Left ventricle myocardium inferior (tissue), 1 donor: Measurements from ENCODE around the gene LDLRAD4. TPM values are rescaled to one million over a fixed set of nuclear protein-coding genes. Genes with fewer than 3 reads are reported as not detected.

Experiments
- DNase-seq: peaks from one replicate; pipeline ENCODE4 v3.0.0-alpha.2; 2020
- H3K27ac ChIP-seq: fragments of 200-600 bp; replicated peaks from 2 replicates; pipeline ENCODE4 v1.8.0; 2021
- H3K27me3 ChIP-seq: fragments of 200-600 bp; 2 replicates; pipeline ENCODE4 v1.8.0; 2021; ENCODE audit warnings: low read depth
- H3K36me3 ChIP-seq: fragments of 200-600 bp; 2 replicates; pipeline ENCODE4 v1.8.0; 2021
- H3K4me1 ChIP-seq: fragments of 200-600 bp; 2 replicates; pipeline ENCODE4 v1.8.0; 2021
- H3K4me3 ChIP-seq: fragments of 200-600 bp; 2 replicates; pipeline ENCODE4 v1.8.0; 2021; ENCODE audit warnings: mild to moderate bottlenecking, moderate library complexity
- H3K9me3 ChIP-seq: fragments of 200-600 bp; replicated peaks from 2 replicates; pipeline ENCODE4 v1.8.0; 2021
- CTCF ChIP-seq: fragments of 200-600 bp; IDR thresholded peaks from 2 replicates; pipeline ENCODE4 v1.8.0; 2021; ENCODE audit warnings: antibody characterized with exemption, mild to moderate bottlenecking, borderline replicate concordance
- intact Hi-C: fragments of 100-400 bp; cut with micrococcal nuclease; formaldehyde crosslinking; loops from one replicate; pipeline ENCODE4 v1.11.0; 2022
- total RNA-seq: library from RNA; stranded (reverse); fragmentation: NEBNext Ultra II Directional; extraction: Animal tissue kit (Norgen Biotek cat#: 25700); gene quantifications from one replicate; pipeline ENCODE4 v1.2.1, GENCODE V29; 2021
- donor health status: DM: no; HTN: yes; CAD: no; lungs with severe emphysema.

LDLRAD4 gene
- total RNA-seq, 1 donor from 2014 or later, result 43.3 TPM

GRCh38 chr18:13553449-13553848, 334.9 kb downstream of the LDLRAD4 start:
- Histone ChIP-seq H3K27me3 (no peaks in the 10 kb centered on the region), H3K4me1 (peaks cover 81% of the 10 kb centered on the region), H3K27ac (peak overlapping the region; percentile 81), H3K36me3 (no peaks in the 10 kb centered on the region), H3K9me3 (no peaks in the 10 kb centered on the region), H3K4me3 (no peak overlapping the region)
- TF ChIP-seq CTCF, result no peak
- intact Hi-C loops, result no loop called here
- no peak for DNase-seq

GRCh38 chr18:13555192-13555591, 336.6 kb downstream of the LDLRAD4 start:
- H3K4me3 ChIP-seq, result no peak overlapping the region
- DNase-seq, result no peak
- no peaks in the 10 kb centered on the region for H3K9me3 ChIP-seq
- no peak for TF ChIP-seq CTCF
- H3K4me1 ChIP-seq, result peaks cover 81% of the 10 kb centered on the region
- H3K27ac ChIP-seq, result peak overlapping the region; percentile 19
- H3K36me3 ChIP-seq, result no peaks in the 10 kb centered on the region
- intact Hi-C loops, result no loop called here
- no peaks in the 10 kb centered on the region for H3K27me3 ChIP-seq

GRCh38 chr18:13555865-13556264, 337.3 kb downstream of the LDLRAD4 start:
- TF ChIP-seq CTCF, result no peak
- Histone ChIP-seq H3K4me1 (peaks cover 79% of the 10 kb centered on the region), H3K27ac (peak overlapping the region; percentile 35), H3K27me3 (no peaks in the 10 kb centered on the region), H3K36me3 (no peaks in the 10 kb centered on the region), H3K9me3 (no peaks in the 10 kb centered on the region), H3K4me3 (no peak overlapping the region)
- intact Hi-C loops, result no loop called here
- no peak for DNase-seq

- H3K36me3 ChIP-seq, result no peaks in the 10 kb centered on the region
- no peaks in the 10 kb centered on the region for H3K27me3 ChIP-seq
- intact Hi-C loops, result no loop called here
- no peak overlapping the region for H3K4me3 ChIP-seq
- TF ChIP-seq CTCF, result no peak
- H3K9me3 ChIP-seq, result no peaks in the 10 kb centered on the region
- H3K27ac ChIP-seq, result peak overlapping the region; percentile 35
- DNase-seq, result no peak
- peaks cover 72% of the 10 kb centered on the region for H3K4me1 ChIP-seq
These were observed 337.9 kb downstream of the LDLRAD4 start for GRCh38 chr18:13556502-13556901.

- Histone ChIP-seq H3K4me1 (peaks cover 74% of the 10 kb centered on the region), H3K9me3 (no peaks in the 10 kb centered on the region), H3K36me3 (no peaks in the 10 kb centered on the region), H3K4me3 (no peak overlapping the region), H3K27ac (peak overlapping the region; percentile 48), H3K27me3 (no peaks in the 10 kb centered on the region)
- intact Hi-C loops, result no loop called here
- TF ChIP-seq CTCF, result peak; percentile 69
- peak; percentile 52 for DNase-seq
These were observed 339.6 kb downstream of the LDLRAD4 start for GRCh38 chr18:13558124-13558523.

GRCh38 chr18:13558790-13559189, 340.2 kb downstream of the LDLRAD4 start:
- TF ChIP-seq CTCF, result no peak
- H3K9me3 ChIP-seq, result no peaks in the 10 kb centered on the region
- no peaks in the 10 kb centered on the region for H3K36me3 ChIP-seq
- H3K4me1 ChIP-seq, result peaks cover 74% of the 10 kb centered on the region
- no peaks in the 10 kb centered on the region for H3K27me3 ChIP-seq
- no peak for DNase-seq
- no peak overlapping the region for H3K4me3 ChIP-seq
- H3K27ac ChIP-seq, result peak overlapping the region; percentile 48
- intact Hi-C loops, result no loop called here
